Karpas-422 (cell line): ENCODE results near the gene NUDT7. TPM values are rescaled to one million over a fixed set of nuclear protein-coding genes. Genes with fewer than 3 reads are reported as not detected.

Experiments used
- DNase-seq: peaks from one replicate; pipeline ENCODE4 v3.0.0-alpha.2; 2015
- H2AFZ ChIP-seq: fragments of 200-600 bp; sonication (generic); 2 replicates; pipeline ENCODE4 v1.6.1; 2014; ENCODE audit warnings: antibody characterized with exemption, low read length, mixed read lengths
- H3K27ac ChIP-seq: fragments of 200-600 bp; sonication (generic); 2 replicates; pipeline ENCODE4 v1.5.1; 2014; ENCODE audit warnings: mild to moderate bottlenecking, low read length, moderate library complexity
- H3K27me3 ChIP-seq: fragments of 200-600 bp; sonication (generic); 2 replicates; pipeline ENCODE4 v1.6.1; 2014; ENCODE audit warnings: low read length, mixed read lengths
- H3K36me3 ChIP-seq: fragments of 200-600 bp; sonication (generic); 2 replicates; pipeline ENCODE4 v1.6.1; 2014; ENCODE audit warnings: low read length, mixed read lengths; ENCODE audit not compliant: insufficient read depth
- H3K4me1 ChIP-seq: fragments of 200-600 bp; sonication (generic); 2 replicates; pipeline ENCODE4 v1.6.1; 2014; ENCODE audit warnings: mild to moderate bottlenecking, low read length, mixed read lengths
- H3K4me2 ChIP-seq: fragments of 200-600 bp; sonication (generic); 2 replicates; pipeline ENCODE4 v1.6.1; 2014; ENCODE audit warnings: low read length, low read depth, mild to moderate bottlenecking; ENCODE audit not compliant: poor library complexity, severe bottlenecking
- H3K4me3 ChIP-seq: fragments of 200-600 bp; sonication (generic); 2 replicates; pipeline ENCODE4 v1.5.1; 2014; ENCODE audit warnings: mild to moderate bottlenecking, antibody characterized with exemption, low read length, mixed read lengths
- H3K79me2 ChIP-seq: fragments of 200-600 bp; sonication (generic); 2 replicates; pipeline ENCODE4 v1.6.1; 2014; ENCODE audit warnings: mild to moderate bottlenecking, low read length, mixed read lengths
- H3K9ac ChIP-seq: fragments of 200-600 bp; sonication (generic); 2 replicates; pipeline ENCODE4 v1.6.0; 2014; ENCODE audit warnings: low read length
- H3K9me2 ChIP-seq: fragments of 200-600 bp; sonication (generic), shearing (Covaris generic); replicated peaks from 2 replicates; pipeline ENCODE4 v1.6.0; 2014; ENCODE audit warnings: mild to moderate bottlenecking, low read length, moderate library complexity; ENCODE audit not compliant: insufficient read depth
- H3K9me3 ChIP-seq: fragments of 300-700, 200-600 bp; sonication (generic); 2 replicates; pipeline ENCODE4 v1.6.1; 2014; ENCODE audit warnings: low read length, mixed read lengths
- H4K20me1 ChIP-seq: fragments of 200-600 bp; sonication (generic); 2 replicates; pipeline ENCODE4 v1.6.1; 2014; ENCODE audit warnings: mild to moderate bottlenecking, antibody characterized with exemption, low read length, low read depth; ENCODE audit not compliant: insufficient read depth
- total RNA-seq: library from RNA; depleted of rRNA; stranded (reverse); fragments of >200 nt; shearing (Covaris generic); gene quantifications from 2 replicates; pipeline ENCODE4 v1.2.3, GENCODE V29; 2014; ENCODE audit warnings: low replicate concordance

Gene NUDT7
- total RNA-seq, 1 experiment from 2014 or later = 61.3 TPM

DNA sequence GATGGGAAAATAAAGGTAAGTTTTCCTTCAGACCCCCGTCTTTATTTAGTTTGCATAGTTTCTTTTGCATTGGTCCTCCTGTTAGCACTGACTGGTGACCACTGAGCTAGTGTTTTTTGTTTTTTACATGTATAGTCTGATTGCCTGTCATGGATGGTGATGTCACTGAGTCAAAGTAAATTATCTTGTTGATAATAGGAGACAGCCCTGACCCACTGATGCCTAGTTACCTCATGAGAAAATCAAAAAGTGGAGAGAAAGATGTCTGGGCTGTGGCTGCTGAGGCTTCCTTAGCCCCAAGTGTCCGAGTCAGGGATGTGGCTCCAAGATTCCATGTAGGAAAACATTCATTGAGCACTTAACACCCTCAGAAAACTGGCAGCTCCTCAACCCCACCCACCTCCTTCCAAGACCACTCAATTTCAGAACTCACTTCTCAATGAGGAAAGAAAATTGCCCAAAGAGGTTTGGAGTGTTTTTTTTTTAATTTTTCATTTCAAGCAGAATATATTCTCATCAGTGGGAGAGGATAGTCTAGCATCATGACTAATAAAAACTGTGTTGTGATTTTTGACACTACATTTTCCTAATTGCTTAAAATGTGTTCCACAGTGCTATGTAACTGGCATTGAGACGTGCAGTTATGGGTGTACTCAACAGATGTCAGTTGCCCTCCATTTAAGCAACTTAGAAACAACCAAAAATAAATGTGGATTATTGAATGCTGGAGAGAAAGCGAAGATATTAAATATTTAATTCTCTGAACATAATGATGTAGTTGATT, 38.7 kb upstream of the NUDT7 start:
- H3K27me3 ChIP-seq = no peaks in the 10 kb centered on the region
- H3K9ac ChIP-seq = no peak overlapping the region
- DNase-seq = no peak
- no peak overlapping the region for H3K4me3 ChIP-seq
- no peaks in the 10 kb centered on the region for H4K20me1 ChIP-seq
- no peaks in the 10 kb centered on the region for H3K79me2 ChIP-seq
- H3K36me3 ChIP-seq = no peaks in the 10 kb centered on the region
- H3K4me1 ChIP-seq = peaks cover 71% of the 10 kb centered on the region
- no peaks in the 10 kb centered on the region for H3K9me3 ChIP-seq
- H3K9me2 ChIP-seq = no peaks in the 10 kb centered on the region
- no peak overlapping the region for H3K4me2 ChIP-seq
- H2AFZ ChIP-seq = no peak overlapping the region
- peak overlapping the region; percentile 13; the same call in 1 of the 2 replicates for H3K27ac ChIP-seq

GRCh38 chr16:77684181-77684526, 38.2 kb upstream of the NUDT7 start:
- H3K36me3 ChIP-seq = no peaks in the 10 kb centered on the region

GRCh38 chr16:77686385-77686784, 35.9 kb upstream of the NUDT7 start:
- DNase-seq = no peak
- H3K9me3 ChIP-seq = no peaks in the 10 kb centered on the region
- no peaks in the 10 kb centered on the region for H3K79me2 ChIP-seq
- no peaks in the 10 kb centered on the region for H4K20me1 ChIP-seq
- no peak overlapping the region for H3K4me3 ChIP-seq
- peaks cover 75% of the 10 kb centered on the region for H3K4me1 ChIP-seq
- H3K9ac ChIP-seq = no peak overlapping the region
- no peak overlapping the region for H3K4me2 ChIP-seq
- H2AFZ ChIP-seq = no peak overlapping the region
- H3K9me2 ChIP-seq = no peaks in the 10 kb centered on the region
- no peak overlapping the region for H3K27ac ChIP-seq
- no peaks in the 10 kb centered on the region for H3K36me3 ChIP-seq
- H3K27me3 ChIP-seq = no peaks in the 10 kb centered on the region

More at GRCh38 chr16:77684181-77684526, 38.2 kb upstream of the NUDT7 start:
- no peaks in the 10 kb centered on the region for H4K20me1 ChIP-seq
- H3K4me2 ChIP-seq = no peak overlapping the region
- H3K4me3 ChIP-seq = no peak overlapping the region
- no peaks in the 10 kb centered on the region for H3K27me3 ChIP-seq
- no peak overlapping the region for H3K9ac ChIP-seq
- no peak overlapping the region for H3K27ac ChIP-seq
- no peaks in the 10 kb centered on the region for H3K9me3 ChIP-seq
- peaks cover 71% of the 10 kb centered on the region for H3K4me1 ChIP-seq
- H3K79me2 ChIP-seq = no peaks in the 10 kb centered on the region
- DNase-seq = no peak
- H2AFZ ChIP-seq = no peak overlapping the region
- no peaks in the 10 kb centered on the region for H3K9me2 ChIP-seq

- no peaks in the 10 kb centered on the region for H3K79me2 ChIP-seq
- peaks cover 70% of the 10 kb centered on the region for H3K4me1 ChIP-seq
- peak; percentile 94 for DNase-seq
- H3K4me3 ChIP-seq = peak overlapping the region; percentile 63
- peak overlapping the region; percentile 81 for H2AFZ ChIP-seq
- peak overlapping the region; percentile 73 for H3K9ac ChIP-seq
- H3K4me2 ChIP-seq = peak overlapping the region; percentile 93
- H3K9me2 ChIP-seq = no peaks in the 10 kb centered on the region
- H3K27me3 ChIP-seq = no peaks in the 10 kb centered on the region
- no peaks in the 10 kb centered on the region for H4K20me1 ChIP-seq
- H3K9me3 ChIP-seq = no peaks in the 10 kb centered on the region
- H3K27ac ChIP-seq = peak overlapping the region; percentile 98
- no peaks in the 10 kb centered on the region for H3K36me3 ChIP-seq
Measured at GRCh38 chr16:77689971-77690370, 32.3 kb upstream of the NUDT7 start.

GRCh38 chr16:77690416-77690815, 31.9 kb upstream of the NUDT7 start:
- peak overlapping the region; percentile 63 for H3K4me3 ChIP-seq
- peak; percentile 88 for DNase-seq
- H3K36me3 ChIP-seq = no peaks in the 10 kb centered on the region
- H3K27me3 ChIP-seq = no peaks in the 10 kb centered on the region
- peak overlapping the region; percentile 98 for H3K27ac ChIP-seq
- H3K79me2 ChIP-seq = no peaks in the 10 kb centered on the region
- H3K9ac ChIP-seq = peak overlapping the region; percentile 73
- peak overlapping the region; percentile 81 for H2AFZ ChIP-seq
- H3K4me1 ChIP-seq = peaks cover 66% of the 10 kb centered on the region
- no peaks in the 10 kb centered on the region for H3K9me3 ChIP-seq
- H3K9me2 ChIP-seq = no peaks in the 10 kb centered on the region
- no peaks in the 10 kb centered on the region for H4K20me1 ChIP-seq
- peak overlapping the region; percentile 93 for H3K4me2 ChIP-seq

DNA sequence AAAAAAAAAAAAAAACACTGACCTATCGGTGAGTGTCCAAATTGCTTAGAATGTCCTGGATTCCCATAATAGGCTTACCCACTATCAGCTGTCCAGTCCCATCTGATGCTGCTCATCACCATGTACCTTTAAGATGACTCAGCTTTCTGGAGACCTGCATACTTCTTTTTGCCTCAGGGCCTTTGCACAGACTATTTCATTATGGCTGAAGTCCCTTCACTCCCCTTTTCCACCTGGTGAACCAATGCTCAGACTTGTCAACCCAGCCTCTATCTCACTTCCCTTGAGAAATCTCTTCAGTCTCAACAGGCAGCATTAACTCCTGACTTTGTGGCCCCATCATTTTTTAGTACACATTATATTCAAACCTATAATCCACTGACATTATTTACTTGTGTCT, 29.7 kb upstream of the NUDT7 start:
- H3K4me2 ChIP-seq = no peak overlapping the region
- no peaks in the 10 kb centered on the region for H3K9me3 ChIP-seq
- no peaks in the 10 kb centered on the region for H3K27me3 ChIP-seq
- H3K9ac ChIP-seq = no peak overlapping the region
- H3K27ac ChIP-seq = no peak overlapping the region
- H3K79me2 ChIP-seq = no peaks in the 10 kb centered on the region
- H3K9me2 ChIP-seq = no peaks in the 10 kb centered on the region
- no peak overlapping the region for H3K4me3 ChIP-seq
- H4K20me1 ChIP-seq = no peaks in the 10 kb centered on the region
- no peaks in the 10 kb centered on the region for H3K36me3 ChIP-seq
- no peak overlapping the region for H2AFZ ChIP-seq
- no peak for DNase-seq
- peaks cover 56% of the 10 kb centered on the region for H3K4me1 ChIP-seq

DNA sequence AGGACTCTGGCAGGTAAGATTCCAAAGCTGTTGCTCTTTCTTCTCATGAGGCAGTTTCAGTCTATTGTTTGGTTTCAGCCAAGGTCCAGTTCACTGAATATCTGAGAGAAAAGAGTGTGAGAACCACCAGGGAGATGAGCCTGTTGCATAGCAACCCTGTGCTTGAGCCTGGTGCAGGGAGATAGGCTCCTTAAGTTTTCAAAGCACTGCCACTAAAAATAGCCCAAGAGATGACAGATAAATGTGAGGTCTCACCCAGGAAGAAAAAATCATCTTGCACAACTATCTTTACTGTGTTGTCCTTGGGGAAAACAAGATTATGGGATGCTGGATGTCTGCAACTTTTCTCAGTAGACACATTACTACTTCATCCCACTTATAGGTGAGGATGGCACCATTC, 26.2 kb upstream of the NUDT7 start:
- Histone ChIP-seq H3K9ac (no peak overlapping the region), H3K4me3 (no peak overlapping the region), H3K9me2 (no peaks in the 10 kb centered on the region), H3K79me2 (no peaks in the 10 kb centered on the region), H3K27ac (no peak overlapping the region), H3K4me1 (peaks cover 32% of the 10 kb centered on the region), H3K36me3 (no peaks in the 10 kb centered on the region), H4K20me1 (no peaks in the 10 kb centered on the region), H3K27me3 (no peaks in the 10 kb centered on the region), H3K4me2 (no peak overlapping the region), H2AFZ (no peak overlapping the region), H3K9me3 (no peaks in the 10 kb centered on the region)
- no peak for DNase-seq

- Histone ChIP-seq H3K27ac (no peak overlapping the region), H3K79me2 (no peaks in the 10 kb centered on the region), H3K9ac (no peak overlapping the region), H3K9me2 (no peaks in the 10 kb centered on the region), H3K9me3 (no peaks in the 10 kb centered on the region; the same call in 1 of the 2 replicates), H2AFZ (no peak overlapping the region), H3K4me3 (no peak overlapping the region), H3K27me3 (no peaks in the 10 kb centered on the region), H3K36me3 (no peaks in the 10 kb centered on the region), H4K20me1 (no peaks in the 10 kb centered on the region), H3K4me1 (peaks cover 11% of the 10 kb centered on the region), H3K4me2 (no peak overlapping the region)
- DNase-seq = no peak
Measured at GRCh38 chr16:77700846-77701245, 21.5 kb upstream of the NUDT7 start.
